Mesenchymal stem cell (in vitro differentiated cells and primary cell): Measurements from ENCODE around the gene TLE3.

Experiments
- DNase-seq: peaks from one replicate; pipeline ENCODE4 v3.0.0-alpha.2; 2013
- H2AFZ ChIP-seq: one replicate; pipeline ENCODE4 v1.6.1; 2013; ENCODE audit warnings: low read depth, mild to moderate bottlenecking, control low read depth, inconsistent platforms, low read length, moderate library complexity
- H2AK5ac ChIP-seq: 2 replicates; pipeline ENCODE4 v1.6.1; 2013; ENCODE audit warnings: low read length, moderate library complexity, mild to moderate bottlenecking, inconsistent platforms; ENCODE audit not compliant: severe bottlenecking
- H2BK120ac ChIP-seq: one replicate; pipeline ENCODE4 v1.6.1; 2013; ENCODE audit warnings: low read depth, mild to moderate bottlenecking, inconsistent platforms, low read length, moderate library complexity
- H2BK12ac ChIP-seq, 2 experiments: one replicate each; pipeline ENCODE4 v1.6.1; 2013; ENCODE audit warnings: inconsistent platforms in 2 of 2, low read length in 2 of 2, mild to moderate bottlenecking in 2 of 2, moderate library complexity in 2 of 2, control low read depth in 1 of 2
- H2BK15ac ChIP-seq: one replicate; pipeline ENCODE4 v1.6.1; 2013; ENCODE audit warnings: mild to moderate bottlenecking, low read depth, inconsistent platforms; ENCODE audit not compliant: poor library complexity, severe bottlenecking
- H2BK5ac ChIP-seq: 2 replicates; pipeline ENCODE4 v1.6.1; 2013; ENCODE audit warnings: low read depth, mild to moderate bottlenecking, low read length, control low read depth, inconsistent platforms; ENCODE audit not compliant: poor library complexity, severe bottlenecking
- H3K14ac ChIP-seq, 2 experiments: one replicate each; pipeline ENCODE4 v1.6.1; 2013; ENCODE audit warnings: inconsistent platforms in 2 of 2, low read length in 2 of 2, control low read depth in 1 of 2, mild to moderate bottlenecking in 1 of 2, moderate library complexity in 1 of 2
- H3K18ac ChIP-seq, 2 experiments: one replicate each; pipeline ENCODE4 v1.6.1; 2013; ENCODE audit warnings: inconsistent platforms in 2 of 2, low read length in 2 of 2, control low read depth in 1 of 2, low read depth in 1 of 2, mild to moderate bottlenecking in 1 of 2
- H3K23ac ChIP-seq, 2 experiments: one replicate each; pipeline ENCODE4 v1.6.1; 2013; ENCODE audit warnings: inconsistent platforms in 2 of 2, low read length in 2 of 2, mild to moderate bottlenecking in 2 of 2, moderate library complexity in 2 of 2, control low read depth in 1 of 2
- H3K27ac ChIP-seq: 2 replicates; pipeline ENCODE4 v1.5.1; 2013; ENCODE audit warnings: mild to moderate bottlenecking, moderate library complexity, low read length, control low read depth, inconsistent platforms; ENCODE audit not compliant: poor library complexity, severe bottlenecking
- H3K27me3 ChIP-seq, 2 experiments: 2 replicates each; pipeline versions ENCODE4 v1.6.1 to v1.7.0; 2013; ENCODE audit warnings: low read length in 2 of 2, mild to moderate bottlenecking in 2 of 2, moderate library complexity in 2 of 2, control low read depth in 1 of 2, inconsistent platforms in 1 of 2; ENCODE audit not compliant: control insufficient read depth in 1 of 2, insufficient read depth in 1 of 2
- H3K36me3 ChIP-seq, 2 experiments: 2 replicates each; pipeline versions ENCODE4 v1.6.1 to v1.7.0; 2013; ENCODE audit warnings: low read length in 2 of 2, control low read depth in 1 of 2, inconsistent platforms in 1 of 2, low read depth in 1 of 2, mild to moderate bottlenecking in 1 of 2; ENCODE audit not compliant: insufficient read depth in 2 of 2, control insufficient read depth in 1 of 2
- H3K4ac ChIP-seq, 2 experiments: one replicate each; pipeline ENCODE4 v1.6.1; 2013; ENCODE audit warnings: inconsistent platforms in 2 of 2, low read length in 2 of 2, mild to moderate bottlenecking in 2 of 2, moderate library complexity in 2 of 2, control low read depth in 1 of 2, low read depth in 1 of 2
- H3K4me1 ChIP-seq: 2 replicates; pipeline ENCODE4 v1.6.1; 2013; ENCODE audit warnings: low read depth, low read length, control low read depth; ENCODE audit not compliant: control insufficient read depth, insufficient read depth
- H3K4me2 ChIP-seq: 2 replicates; pipeline ENCODE4 v1.6.1; 2013; ENCODE audit warnings: low read length, mild to moderate bottlenecking, inconsistent platforms; ENCODE audit not compliant: poor library complexity, severe bottlenecking
- H3K4me3 ChIP-seq, 2 experiments: 2 replicates each; pipeline versions ENCODE4 v1.5.1 to v1.7.0; 2013; ENCODE audit warnings: low read length in 2 of 2, mild to moderate bottlenecking in 2 of 2, control low read depth in 1 of 2, low read depth in 1 of 2; ENCODE audit not compliant: insufficient read depth in 1 of 2
- H3K79me1 ChIP-seq: replicated peaks from 2 replicates; pipeline ENCODE4 v1.6.1; 2013; ENCODE audit warnings: mild to moderate bottlenecking, control low read depth, low read length, inconsistent platforms; ENCODE audit not compliant: poor library complexity, severe bottlenecking
- H3K9ac ChIP-seq: 2 replicates; pipeline ENCODE4 v1.7.0; 2013; ENCODE audit warnings: mild to moderate bottlenecking, low read length, moderate library complexity
- H3K9me3 ChIP-seq: 2 replicates; pipeline ENCODE4 v1.7.0; 2013; ENCODE audit warnings: mild to moderate bottlenecking, low read length; ENCODE audit not compliant: control insufficient read depth
- H4K8ac ChIP-seq: one replicate; pipeline ENCODE4 v1.6.1; 2013; ENCODE audit warnings: inconsistent platforms, mild to moderate bottlenecking, low read length, moderate library complexity
- H4K91ac ChIP-seq: one replicate; pipeline ENCODE4 v1.6.1; 2013; ENCODE audit warnings: mild to moderate bottlenecking, low read length, inconsistent platforms
- WGBS: methylation state at CpG from one replicate; pipeline ENCODE4 v1.1.7; 2013; ENCODE audit warnings: mixed read lengths; 5-methylcytosine and 5-hydroxymethylcytosine counted together

The TLE3 gene

GRCh38 chr15:70079888-70080287 lies 17.8 kb downstream of the TLE3 start:
- Histone ChIP-seq H2BK15ac (no peak overlapping the region), H3K18ac (no peak overlapping the region), H3K14ac (no peak overlapping the region), H3K79me1 (peaks cover 39% of the 10 kb centered on the region), H2AK5ac (peak overlapping the region; percentile 29), H3K4me2 (peak overlapping the region; percentile 48), H3K23ac (no peak overlapping the region), H3K9me3 (no peaks in the 10 kb centered on the region), H3K36me3 (peaks cover 29 to 83% of the 10 kb centered on the region in 2 experiments), H2BK120ac (no peak overlapping the region), H3K27ac (no peak overlapping the region), H4K8ac (no peak overlapping the region), H3K4me1 (peaks cover 22% of the 10 kb centered on the region), H4K91ac (no peak overlapping the region), H2BK5ac (no peak overlapping the region), H3K4me3 (no peak overlapping the region), H3K27me3 (no peaks in the 10 kb centered on the region), H3K9ac (no peak overlapping the region), H2AFZ (no peak overlapping the region), H2BK12ac (no peak overlapping the region), H3K4ac (no peak overlapping the region)
- no peak for DNase-seq
- WGBS, result 97% methylated on average over 6 of the region's 9 CpGs

- Histone ChIP-seq H3K27me3 (no peaks in the 10 kb centered on the region), H3K4me1 (peaks cover 22% of the 10 kb centered on the region), H3K18ac (peak overlapping the region in 1 of 2 experiments; percentile 16), H2BK5ac (no peak overlapping the region), H2BK15ac (no peak overlapping the region), H3K9ac (no peak overlapping the region), H3K23ac (no peak overlapping the region), H2AK5ac (peak overlapping the region; percentile 65), H4K91ac (no peak overlapping the region), H2BK120ac (no peak overlapping the region), H3K9me3 (no peaks in the 10 kb centered on the region), H3K4me2 (no peak overlapping the region), H3K27ac (no peak overlapping the region), H3K4ac (no peak overlapping the region), H3K36me3 (peaks cover 33 to 83% of the 10 kb centered on the region in 2 experiments), H3K79me1 (peaks cover 42% of the 10 kb centered on the region), H4K8ac (no peak overlapping the region), H2BK12ac (no peak overlapping the region), H3K14ac (no peak overlapping the region), H3K4me3 (no peak overlapping the region), H2AFZ (no peak overlapping the region)
- DNase-seq, result no peak
- WGBS, result 66% methylated on average over 11 of the region's 13 CpGs
Measured at GRCh38 chr15:70078578-70079417, 18.9 kb downstream of the TLE3 start.

GRCh38 chr15:70077188-70078147 lies 20.2 kb downstream of the TLE3 start:
- no peak overlapping the region for H3K4me2 ChIP-seq
- 92% methylated on average over 12 of the region's 13 CpGs for WGBS
- no peaks in the 10 kb centered on the region for H3K9me3 ChIP-seq
- no peak overlapping the region for H2BK5ac ChIP-seq
- no peak overlapping the region for H3K27ac ChIP-seq
- no peak overlapping the region for H3K23ac ChIP-seq
- no peak overlapping the region for H3K18ac ChIP-seq
- no peak overlapping the region for H4K91ac ChIP-seq
- H2BK15ac ChIP-seq, result no peak overlapping the region
- H2BK120ac ChIP-seq, result no peak overlapping the region
- no peak overlapping the region for H4K8ac ChIP-seq
- H3K36me3 ChIP-seq, result peaks cover 36 to 86% of the 10 kb centered on the region in 2 experiments
- H2AFZ ChIP-seq, result no peak overlapping the region
- H2AK5ac ChIP-seq, result no peak overlapping the region
- H3K14ac ChIP-seq, result peak overlapping the region in 1 of 2 experiments; percentile 64
- H3K4me1 ChIP-seq, result peaks cover 23% of the 10 kb centered on the region
- no peak overlapping the region for H2BK12ac ChIP-seq
- H3K27me3 ChIP-seq, result no peaks in the 10 kb centered on the region
- no peak overlapping the region for H3K4me3 ChIP-seq
- H3K4ac ChIP-seq, result no peak overlapping the region
- peaks cover 41% of the 10 kb centered on the region for H3K79me1 ChIP-seq
- DNase-seq, result no peak
- no peak overlapping the region for H3K9ac ChIP-seq

- Histone ChIP-seq H3K9ac (no peak overlapping the region), H3K79me1 (peaks cover 43% of the 10 kb centered on the region), H2AK5ac (no peak overlapping the region), H3K4me1 (peaks cover 26% of the 10 kb centered on the region), H3K14ac (no peak overlapping the region), H4K91ac (no peak overlapping the region), H3K27ac (no peak overlapping the region), H3K23ac (no peak overlapping the region), H4K8ac (no peak overlapping the region), H3K4me2 (no peak overlapping the region), H3K4me3 (no peak overlapping the region), H2BK12ac (no peak overlapping the region), H3K36me3 (peaks cover 45 to 87% of the 10 kb centered on the region in 2 experiments), H3K18ac (no peak overlapping the region), H2BK120ac (no peak overlapping the region), H2AFZ (no peak overlapping the region), H3K9me3 (no peaks in the 10 kb centered on the region), H2BK5ac (no peak overlapping the region), H3K27me3 (no peaks in the 10 kb centered on the region), H2BK15ac (no peak overlapping the region), H3K4ac (no peak overlapping the region)
- no peak for DNase-seq
- WGBS, result 98% methylated on average over 12 of the region's 13 CpGs
Measured at GRCh38 chr15:70074380-70074779, 23.3 kb downstream of the TLE3 start.
